HCT116 (cell line): ENCODE measurements around the gene ATXN1. TPM values are rescaled to one million over a fixed set of nuclear protein-coding genes. Genes with fewer than 3 reads are reported as not detected.

Experiments
- ATAC-seq: fragments of 200-7000 bp; cut with Tn5 transposase; 2 replicates; pipeline ENCODE4 v1.9.1; 2020; ENCODE audit warnings: mild to moderate bottlenecking, moderate library complexity
- BruUV-seq: library from RNA; stranded (reverse); fragments of 400-500 nt; replicated peaks from 2 replicates; lab custom pipeline; 2021; lab: Mats Ljungman, UMichigan
- CTCF ChIA-PET: fragments of 300-600 bp; sonication (Branson Sonifier 250); formaldehyde crosslinking; loops from one replicate; lab custom pipeline; 2021; ENCODE audit warnings: antibody characterized with exemption; lab: Charles Lee
- POLR2A ChIA-PET: fragments of 300-600, 350-600 bp; sonication (Branson Sonifier 250); formaldehyde crosslinking; loops from one replicate; lab custom pipeline; 2021; ENCODE audit warnings: antibody characterized with exemption; lab: Charles Lee
- RAD21 ChIA-PET, 2 experiments: fragments of 300-600 bp; sonication (Branson Sonifier 250); formaldehyde crosslinking; loops; one replicate each; lab custom pipeline; 2023; ENCODE audit warnings: low total read pairs in 2 of 2; ENCODE audit not compliant: uncharacterized antibody in 2 of 2, unreplicated experiment in 2 of 2, low non-redundant PET in 1 of 2; lab: Charles Lee
- DNase-seq: peaks from one replicate; pipeline ENCODE4 v3.0.0-alpha.2; 2010; ENCODE audit warnings: low read depth, low spot score
- H2AFZ ChIP-seq: fragments of 200-600 bp; shearing (Covaris generic), sonication (generic); 2 replicates; pipeline ENCODE4 v1.6.1; 2017; ENCODE audit warnings: low read depth, mixed run types, mixed read lengths, antibody characterized with exemption, low read length; ENCODE audit not compliant: poor library complexity, severe bottlenecking
- H3K27ac ChIP-seq: 2 replicates; pipeline ENCODE4 v1.5.1; 2012; ENCODE audit warnings: low read depth, low read length
- H3K27me3 ChIP-seq: fragments of 200-600 bp; sonication (generic); 2 replicates; pipeline ENCODE4 v1.6.1; 2016; ENCODE audit warnings: mixed run types, low read length, mixed read lengths; ENCODE audit not compliant: insufficient read depth
- H3K36me3 ChIP-seq, 2 experiments: fragments of 200-500 bp in 1 of 2; fragments of 200-600 bp in 1 of 2; sonication (Bioruptor generic) in 1 of 2; sonication (generic) in 1 of 2; 2 replicates each; pipeline versions ENCODE4 v1.5.1 to v1.6.1; 2014 to 2016; ENCODE audit warnings: low read length in 2 of 2, inconsistent platforms in 1 of 2, mixed read lengths in 1 of 2, mixed run types in 1 of 2; ENCODE audit not compliant: insufficient read depth in 2 of 2, control insufficient read depth in 1 of 2
- H3K4me1 ChIP-seq, 2 experiments: fragments of 200-600 bp in 1 of 2; sonication (generic) in 1 of 2; 2 replicates each; pipeline versions ENCODE4 v1.5.1 to v1.6.1; 2012 to 2017; ENCODE audit warnings: low read length in 2 of 2, inconsistent platforms in 1 of 2, mild to moderate bottlenecking in 1 of 2, mixed read lengths in 1 of 2, mixed run types in 1 of 2, moderate library complexity in 1 of 2; ENCODE audit not compliant: insufficient read depth in 2 of 2, control insufficient read depth in 1 of 2
- H3K4me2 ChIP-seq: fragments of 200-600 bp; sonication (generic); 2 replicates; pipeline ENCODE4 v1.6.1; 2017; ENCODE audit warnings: mixed run types, low read length, mixed read lengths
- H3K4me3 ChIP-seq, 2 experiments: fragments of 200-600 bp in 1 of 2; sonication (generic) in 1 of 2; replicated peaks in 1 of 2; 2 replicates each; pipeline ENCODE4 v1.5.1; 2011 to 2016; ENCODE audit warnings: low read length in 2 of 2, control low read depth in 1 of 2, low read depth in 1 of 2, mild to moderate bottlenecking in 1 of 2, mixed read lengths in 1 of 2, mixed run types in 1 of 2
- H3K79me2 ChIP-seq: fragments of 200-600 bp; sonication (generic); 2 replicates; pipeline ENCODE4 v1.6.1; 2017; ENCODE audit warnings: mild to moderate bottlenecking, mixed run types, low read length, moderate library complexity, mixed read lengths; ENCODE audit not compliant: insufficient read depth
- H3K9ac ChIP-seq: fragments of 200-600 bp; sonication (generic); 2 replicates; pipeline ENCODE4 v1.6.1; 2016; ENCODE audit warnings: low read length, mixed read lengths
- H3K9me2 ChIP-seq: fragments of 200-600 bp; sonication (generic), shearing (Covaris generic); 2 replicates; pipeline ENCODE4 v1.6.1; 2017; ENCODE audit warnings: mixed run types, mild to moderate bottlenecking, moderate library complexity; ENCODE audit not compliant: insufficient read depth
- H3K9me3 ChIP-seq, 2 experiments: fragments of 200-500 bp in 1 of 2; fragments of 200-600 bp in 1 of 2; sonication (Bioruptor generic) in 1 of 2; sonication (generic) in 1 of 2; 2 replicates each; pipeline ENCODE4 v1.6.1; 2014 to 2017; ENCODE audit warnings: low read length in 2 of 2, mixed read lengths in 2 of 2, inconsistent platforms in 1 of 2, low read depth in 1 of 2, mild to moderate bottlenecking in 1 of 2, mixed run types in 1 of 2, moderate library complexity in 1 of 2; ENCODE audit not compliant: control insufficient read depth in 1 of 2, insufficient read depth in 1 of 2
- H4K20me1 ChIP-seq: fragments of 200-600 bp; sonication (generic), shearing (Covaris generic); 2 replicates; pipeline ENCODE4 v1.6.1; 2017; ENCODE audit warnings: mixed run types, mild to moderate bottlenecking, moderate library complexity; ENCODE audit not compliant: insufficient read depth
- CBX3 ChIP-seq: IDR thresholded peaks from 2 replicates; pipeline ENCODE4 v1.6.1; 2012; ENCODE audit warnings: low read depth
- EGR1 ChIP-seq: IDR thresholded peaks from 2 replicates; pipeline ENCODE4 v1.6.1; 2012; ENCODE audit warnings: low read depth
- JUND ChIP-seq: IDR thresholded peaks from 2 replicates; pipeline ENCODE4 v1.6.1; 2012
- POLR2A ChIP-seq: IDR thresholded peaks from 2 replicates; pipeline ENCODE4 v1.7.0; 2011; ENCODE audit warnings: borderline replicate concordance; ENCODE audit not compliant: insufficient read depth, insufficient read length; ENCODE audit errors: extremely low read depth
- POLR2AphosphoS5 ChIP-seq: IDR thresholded peaks from 2 replicates; pipeline ENCODE4 v1.6.1; 2011; ENCODE audit warnings: mild to moderate bottlenecking, low read depth, low read length, moderate library complexity
- RAD21 ChIP-seq: IDR thresholded peaks from 2 replicates; pipeline ENCODE4 v1.6.1; 2012; ENCODE audit warnings: low read depth, mild to moderate bottlenecking
- SP1 ChIP-seq: IDR thresholded peaks from 2 replicates; pipeline ENCODE4 v1.6.1; 2012; ENCODE audit warnings: low read depth
- TCF7L2 ChIP-seq: IDR thresholded peaks from 2 replicates; pipeline ENCODE4 v1.7.0; 2011; ENCODE audit warnings: borderline replicate concordance, inconsistent platforms; ENCODE audit not compliant: insufficient read depth, insufficient read length; ENCODE audit errors: extremely low read depth
- YY1 ChIP-seq: IDR thresholded peaks from 2 replicates; pipeline ENCODE4 v1.6.1; 2011; ENCODE audit warnings: low read length, low read depth, moderate library complexity, mild to moderate bottlenecking; ENCODE audit not compliant: insufficient replicate concordance; ENCODE audit errors: extremely low read depth
- intact Hi-C: fragments of 100-400 bp; cut with micrococcal nuclease; formaldehyde crosslinking; loops from 2 replicates; pipeline ENCODE4 v1.10.0; 2022
- total RNA-seq: library from RNA; stranded (reverse); gene quantifications from one replicate; pipeline ENCODE4 v1.2.1, GENCODE V29; 2021; ENCODE audit not compliant: unreplicated experiment
- TF ChIP-seq, protein P1 (sequence below): IDR thresholded peaks from 2 replicates; pipeline ENCODE4 v1.6.1; 2011; ENCODE audit warnings: mild to moderate bottlenecking, low read length, moderate library complexity; ENCODE audit not compliant: insufficient replicate concordance; ENCODE audit errors: extremely low read depth
- TF ChIP-seq, protein P2 (sequence below), 3 experiments: fragments of 200-600 bp in 1 of 3; sonication (generic) in 1 of 3; IDR thresholded peaks in 2 of 3; conservative IDR thresholded peaks in 1 of 3; 2 replicates each; pipeline ENCODE4 v1.5.1; 2012 to 2017; ENCODE audit warnings: low read depth in 2 of 3, low read length in 2 of 3, antibody characterized with exemption in 1 of 3, borderline replicate concordance in 1 of 3, control low read depth in 1 of 3, mild to moderate bottlenecking in 1 of 3, mixed read lengths in 1 of 3, mixed run types in 1 of 3, moderate library complexity in 1 of 3; ENCODE audit not compliant: insufficient read depth in 1 of 3

ATXN1 gene
- total RNA-seq, 1 experiment from 2014 or later, result 21.0 TPM

DNA sequence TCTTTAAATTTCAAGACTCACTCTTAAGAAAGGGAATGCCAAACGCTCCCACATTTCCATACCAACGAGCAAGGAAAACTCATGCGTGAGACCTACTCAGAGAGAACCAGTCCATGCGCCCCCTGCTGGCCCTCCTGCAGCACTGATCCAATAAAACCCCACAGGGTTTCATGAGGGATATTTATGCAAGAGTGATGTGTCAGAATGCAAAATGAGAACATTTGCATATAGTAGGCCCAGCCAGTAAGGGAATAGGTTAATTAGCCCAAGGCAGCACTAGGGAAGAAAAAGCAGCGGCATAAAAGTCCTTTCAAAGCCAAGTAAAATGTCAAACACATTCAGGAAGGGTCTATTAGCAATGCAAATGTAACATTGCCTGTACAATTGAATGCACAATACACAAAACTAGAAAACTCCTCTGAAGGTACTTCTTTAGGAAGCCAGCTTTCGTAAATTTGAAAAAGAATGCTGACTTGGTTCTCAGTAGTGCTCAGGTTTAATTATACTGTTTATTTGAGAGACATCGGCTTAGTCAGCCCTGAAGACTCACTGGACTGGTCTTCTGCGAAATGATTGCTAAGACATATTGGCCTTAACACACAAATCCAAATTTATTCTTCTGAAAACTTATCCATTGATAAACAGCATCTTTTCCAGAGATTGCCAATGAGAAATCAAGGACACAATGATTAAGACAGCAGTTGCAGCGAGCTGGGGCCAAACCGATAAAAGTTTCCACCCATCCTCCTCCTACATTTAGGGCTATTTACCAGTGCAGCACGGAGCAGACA, 429.7 kb downstream of the ATXN1 start:
- H3K79me2 ChIP-seq, result no peaks in the 10 kb centered on the region
- H3K9ac ChIP-seq, result no peak overlapping the region
- H3K4me3 ChIP-seq, result no peak overlapping the region
- DNase-seq (no peak), ATAC-seq (peak; percentile 88)
- ChIA-PET RAD21 (no interaction called here), POLR2A (no interaction called here), CTCF (interaction anchor here (0.8 to 2.7 kb wide), 11 partner anchors 8 to 633 kb away, joined by 3 to 10 read pairs (median 4); no protein-coding TSS in a partner anchor)
- no peaks in the 10 kb centered on the region for H3K9me2 ChIP-seq
- H4K20me1 ChIP-seq, result no peaks in the 10 kb centered on the region
- H3K27me3 ChIP-seq, result no peaks in the 10 kb centered on the region
- peaks cover 6 to 35% of the 10 kb centered on the region in 2 experiments; a peak in 3 of 4 replicates for H3K4me1 ChIP-seq
- H3K4me2 ChIP-seq, result peak overlapping the region; percentile 53
- no peak overlapping the region for H2AFZ ChIP-seq
- intact Hi-C loops, result loop anchor here (1.0 to 5.0 kb wide), 7 partner anchors 45 to 761 kb away; no protein-coding TSS in a partner anchor
- no peaks in the 10 kb centered on the region for H3K36me3 ChIP-seq
- no TSS peak for BruUV-seq
- TF ChIP-seq POLR2AphosphoS5, result no peak
- TF ChIP-seq POLR2A, result no peak
- TF ChIP-seq RAD21, result peak; percentile 60
- TF ChIP-seq JUND, result no peak
- no peak for TF ChIP-seq TCF7L2
- no peak for TF ChIP-seq CBX3
- no peak for TF ChIP-seq SP1
- TF ChIP-seq YY1, result peak; percentile 48
- TF ChIP-seq, protein P1, sequence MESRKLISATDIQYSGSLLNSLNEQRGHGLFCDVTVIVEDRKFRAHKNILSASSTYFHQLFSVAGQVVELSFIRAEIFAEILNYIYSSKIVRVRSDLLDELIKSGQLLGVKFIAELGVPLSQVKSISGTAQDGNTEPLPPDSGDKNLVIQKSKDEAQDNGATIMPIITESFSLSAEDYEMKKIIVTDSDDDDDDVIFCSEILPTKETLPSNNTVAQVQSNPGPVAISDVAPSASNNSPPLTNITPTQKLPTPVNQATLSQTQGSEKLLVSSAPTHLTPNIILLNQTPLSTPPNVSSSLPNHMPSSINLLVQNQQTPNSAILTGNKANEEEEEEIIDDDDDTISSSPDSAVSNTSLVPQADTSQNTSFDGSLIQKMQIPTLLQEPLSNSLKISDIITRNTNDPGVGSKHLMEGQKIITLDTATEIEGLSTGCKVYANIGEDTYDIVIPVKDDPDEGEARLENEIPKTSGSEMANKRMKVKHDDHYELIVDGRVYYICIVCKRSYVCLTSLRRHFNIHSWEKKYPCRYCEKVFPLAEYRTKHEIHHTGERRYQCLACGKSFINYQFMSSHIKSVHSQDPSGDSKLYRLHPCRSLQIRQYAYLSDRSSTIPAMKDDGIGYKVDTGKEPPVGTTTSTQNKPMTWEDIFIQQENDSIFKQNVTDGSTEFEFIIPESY, result no peak
- TF ChIP-seq, protein P2, sequence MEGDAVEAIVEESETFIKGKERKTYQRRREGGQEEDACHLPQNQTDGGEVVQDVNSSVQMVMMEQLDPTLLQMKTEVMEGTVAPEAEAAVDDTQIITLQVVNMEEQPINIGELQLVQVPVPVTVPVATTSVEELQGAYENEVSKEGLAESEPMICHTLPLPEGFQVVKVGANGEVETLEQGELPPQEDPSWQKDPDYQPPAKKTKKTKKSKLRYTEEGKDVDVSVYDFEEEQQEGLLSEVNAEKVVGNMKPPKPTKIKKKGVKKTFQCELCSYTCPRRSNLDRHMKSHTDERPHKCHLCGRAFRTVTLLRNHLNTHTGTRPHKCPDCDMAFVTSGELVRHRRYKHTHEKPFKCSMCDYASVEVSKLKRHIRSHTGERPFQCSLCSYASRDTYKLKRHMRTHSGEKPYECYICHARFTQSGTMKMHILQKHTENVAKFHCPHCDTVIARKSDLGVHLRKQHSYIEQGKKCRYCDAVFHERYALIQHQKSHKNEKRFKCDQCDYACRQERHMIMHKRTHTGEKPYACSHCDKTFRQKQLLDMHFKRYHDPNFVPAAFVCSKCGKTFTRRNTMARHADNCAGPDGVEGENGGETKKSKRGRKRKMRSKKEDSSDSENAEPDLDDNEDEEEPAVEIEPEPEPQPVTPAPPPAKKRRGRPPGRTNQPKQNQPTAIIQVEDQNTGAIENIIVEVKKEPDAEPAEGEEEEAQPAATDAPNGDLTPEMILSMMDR (IDR thresholded peaks at IDR 0.05 in 2 of 3, conservative IDR thresholded peaks at IDR 0.05 in 1 of 3; ENCODE audit: borderline replicate concordance in 1 of 3, insufficient read depth in 1 of 3, low read depth in 2 of 3, low read length in 2 of 3), result peak; percentile 68 to 98 (median 96)
- no peak for TF ChIP-seq EGR1
- no peaks in the 10 kb centered on the region for H3K9me3 ChIP-seq
- no peak overlapping the region for H3K27ac ChIP-seq
